Colonic mucosa (tissue), 4 donors: ENCODE results near the gene GLS2. TPM values are rescaled to one million over a fixed set of nuclear protein-coding genes. Genes with fewer than 3 reads are reported as not detected.
"Not testable (repeated sequence)": the region's sequence is repeated elsewhere in the genome, so short reads cannot be mapped to it uniquely, and the experiment has no call there.

Experiments
- DNase-seq: peaks from one replicate; pipeline ENCODE4 v3.0.0-alpha.2; 2020
- H3K27ac ChIP-seq: fragments of 200-600 bp; one replicate; pipeline ENCODE4 v1.8.0; 2021
- H3K27me3 ChIP-seq: fragments of 200-600 bp; one replicate; pipeline ENCODE4 v1.8.0; 2021
- H3K36me3 ChIP-seq: fragments of 200-600 bp; one replicate; pipeline ENCODE4 v1.8.0; 2021
- H3K4me1 ChIP-seq: fragments of 200-600 bp; one replicate; pipeline ENCODE4 v1.8.0; 2021; ENCODE audit warnings: mild to moderate bottlenecking
- H3K4me3 ChIP-seq: fragments of 200-600 bp; one replicate; pipeline ENCODE4 v1.8.0; 2021
- H3K9ac ChIP-seq, 2 donors: one replicate each; pipeline ENCODE4 v1.7.0; 2013; ENCODE audit warnings: control low read depth in 2 of 2, low read depth in 2 of 2, low read length in 2 of 2
- H3K9me3 ChIP-seq: fragments of 200-600 bp; one replicate; pipeline ENCODE4 v1.8.0; 2021
- CTCF ChIP-seq: fragments of 200-600 bp; IDR thresholded peaks from one replicate; pipeline ENCODE4 v1.8.0; 2022; ENCODE audit warnings: antibody characterized with exemption, mild to moderate bottlenecking
- intact Hi-C: fragments of 100-400 bp; cut with DNase I; formaldehyde crosslinking; loops from one replicate; pipeline ENCODE4 v1.14.1; 2022
- total RNA-seq, 2 donors: library from RNA; stranded (reverse); fragmentation: NEBNext Ultra II Directional in 1 of 2; extraction: Animal tissue kit (Norgen Biotek cat#: 25700) in 1 of 2; gene quantifications; one replicate each; pipeline ENCODE4 v1.2.1, GENCODE V29; 2021
- donor health status: healthy.
- donor health status: DM: no; HTN: no; CAD: no.
- donor health status: DM: no; HTN: no; CAD: no.

GLS2 gene
- total RNA-seq, 2 donors from 2014 or later = 1.7 to 3.0 TPM

GRCh38 chr12:56518570-56518969 lies 30.6 kb upstream of the GLS2 start:
- TF ChIP-seq CTCF = no peak
- Histone ChIP-seq H3K9ac (no peak overlapping the region), H3K4me3 (no peak overlapping the region), H3K27me3 (no peaks in the 10 kb centered on the region), H3K27ac (no peak overlapping the region), H3K36me3 (no peaks in the 10 kb centered on the region), H3K9me3 (no peaks in the 10 kb centered on the region), H3K4me1 (no peaks in the 10 kb centered on the region)
- intact Hi-C loops = loop anchor here (5.0 kb wide), 1 partner anchor 114 kb away; the partner anchor contains the start of gene BAZ2A
- DNase-seq = no peak

GRCh38 chr12:56517854-56518253 lies 29.9 kb upstream of the GLS2 start:
- no peak overlapping the region for H3K9ac ChIP-seq
- no peak overlapping the region for H3K4me3 ChIP-seq
- intact Hi-C loops = loop anchor here (5.0 kb wide), 1 partner anchor 114 kb away; the partner anchor contains the start of gene BAZ2A
- no peak for DNase-seq
- no peaks in the 10 kb centered on the region for H3K9me3 ChIP-seq
- no peaks in the 10 kb centered on the region for H3K4me1 ChIP-seq
- H3K27me3 ChIP-seq = no peaks in the 10 kb centered on the region
- H3K36me3 ChIP-seq = no peaks in the 10 kb centered on the region
- no peak overlapping the region for H3K27ac ChIP-seq
- no peak for TF ChIP-seq CTCF

GRCh38 chr12:56514014-56514318 lies 26.0 kb upstream of the GLS2 start:
- intact Hi-C loops = loop anchor here (2.0 kb wide), 1 partner anchor 55 kb away; no protein-coding TSS in a partner anchor
- H3K36me3 ChIP-seq, H3K4me1 ChIP-seq, H3K9ac ChIP-seq, DNase-seq, H3K9me3 ChIP-seq, H3K4me3 ChIP-seq, H3K27me3 ChIP-seq, H3K27ac ChIP-seq: not testable (repeated sequence)
- TF ChIP-seq CTCF = peak; percentile 13

GRCh38 chr12:56510786-56511185 lies 22.8 kb upstream of the GLS2 start:
- Histone ChIP-seq H3K9ac (no peak overlapping the region), H3K27ac (no peak overlapping the region), H3K4me3 (no peak overlapping the region), H3K9me3 (no peaks in the 10 kb centered on the region), H3K4me1 (no peaks in the 10 kb centered on the region), H3K36me3 (no peaks in the 10 kb centered on the region), H3K27me3 (no peaks in the 10 kb centered on the region)
- no peak for DNase-seq
- intact Hi-C loops = no loop called here
- no peak for TF ChIP-seq CTCF

- H3K9ac ChIP-seq, H3K27me3 ChIP-seq, H3K36me3 ChIP-seq, H3K4me3 ChIP-seq, H3K27ac ChIP-seq, intact Hi-C loops, DNase-seq, H3K9me3 ChIP-seq, H3K4me1 ChIP-seq: not testable (repeated sequence)
These were observed 11.9 kb upstream of the GLS2 start for GRCh38 chr12:56499879-56500278.

- H3K27me3 ChIP-seq, H3K36me3 ChIP-seq, H3K4me1 ChIP-seq, H3K9ac ChIP-seq, DNase-seq, H3K27ac ChIP-seq, intact Hi-C loops, H3K9me3 ChIP-seq, H3K4me3 ChIP-seq: not testable (repeated sequence)
These were observed 11.5 kb upstream of the GLS2 start for GRCh38 chr12:56499452-56499851.

- intact Hi-C loops, H3K4me3 ChIP-seq, H3K27ac ChIP-seq, H3K4me1 ChIP-seq, H3K9me3 ChIP-seq, H3K27me3 ChIP-seq, H3K36me3 ChIP-seq, H3K9ac ChIP-seq, DNase-seq: not testable (repeated sequence)
These were observed 10.4 kb upstream of the GLS2 start for GRCh38 chr12:56498126-56498902.
